Stimulated activated CD4-positive, alpha-beta T cell treated with anti-CD3 and anti-CD28 coated beads, Interleukin-12 subunit alpha, Interleukin-12 subunit beta, amount 100 ng/mL, for 4 hours (primary cell): Measurements from ENCODE around the gene APH1B.
"Not testable (repeated sequence)": the region's sequence is repeated elsewhere in the genome, so short reads cannot be mapped to it uniquely, and the experiment has no call there.

ENCODE experiments used
- DNase-seq: peaks from one replicate; pipeline ENCODE4 v3.0.0-alpha.2; 2020

Gene APH1B

GRCh38 chr15:63299943-63300575 lies 22.7 kb downstream of the APH1B start:
- DNase-seq: no peak

- DNase-seq: no peak
Measured at GRCh38 chr15:63301088-63301487, 23.7 kb downstream of the APH1B start.

- no peak for DNase-seq
Measured at GRCh38 chr15:63305260-63305659, 27.9 kb downstream of the APH1B start.

GRCh38 chr15:63306492-63307073 lies 29.2 kb downstream of the APH1B start:
- no peak for DNase-seq

- no peak for DNase-seq
Measured at GRCh38 chr15:63308491-63308890, 31.1 kb downstream of the APH1B start.

GRCh38 chr15:63308947-63309346 lies 31.5 kb downstream of the APH1B start:
- DNase-seq: no peak

GRCh38 chr15:63310646-63311045 lies 33.2 kb downstream of the APH1B start:
- no peak for DNase-seq

- no peak for DNase-seq
Measured at GRCh38 chr15:63312286-63312685, 34.9 kb downstream of the APH1B start.

- no peak for DNase-seq
Measured at GRCh38 chr15:63313825-63314224, 36.4 kb downstream of the APH1B start.

GRCh38 chr15:63314409-63314808 lies 37.0 kb downstream of the APH1B start:
- no peak for DNase-seq

GRCh38 chr15:63318344-63318743 lies 40.9 kb downstream of the APH1B start:
- DNase-seq: no peak

- no peak for DNase-seq
Measured at GRCh38 chr15:63319065-63319464, 41.7 kb downstream of the APH1B start.

GRCh38 chr15:63320446-63320845 lies 43.0 kb downstream of the APH1B start:
- DNase-seq: not testable (repeated sequence)

- not testable (repeated sequence) for DNase-seq
Measured at GRCh38 chr15:63320981-63321380, 43.6 kb downstream of the APH1B start.

- DNase-seq: no peak
Measured at GRCh38 chr15:63321462-63321861, 44.1 kb downstream of the APH1B start.

GRCh38 chr15:63322541-63322940 lies 45.1 kb downstream of the APH1B start:
- no peak for DNase-seq

- DNase-seq: no peak
Measured at GRCh38 chr15:63323798-63324563, 46.6 kb downstream of the APH1B start.

- DNase-seq: no peak
Measured at GRCh38 chr15:63324770-63325169, 47.4 kb downstream of the APH1B start.

GRCh38 chr15:63327648-63328421 lies 50.4 kb downstream of the APH1B start:
- no peak for DNase-seq

- DNase-seq: no peak
Measured at GRCh38 chr15:63329567-63330350, 52.4 kb downstream of the APH1B start.

GRCh38 chr15:63330926-63331325 lies 53.5 kb downstream of the APH1B start:
- no peak for DNase-seq

- DNase-seq: no peak
Measured at GRCh38 chr15:63331456-63331855, 54.1 kb downstream of the APH1B start.
